Left ventricle myocardium inferior (tissue), 1 donor: ENCODE measurements around the gene TTLL11. TPM values are rescaled to one million over a fixed set of nuclear protein-coding genes. Genes with fewer than 3 reads are reported as not detected.

Source experiments
- DNase-seq: peaks from one replicate; pipeline ENCODE4 v3.0.0-alpha.2; 2020
- H3K27ac ChIP-seq: fragments of 200-600 bp; replicated peaks from 2 replicates; pipeline ENCODE4 v1.8.0; 2021
- H3K27me3 ChIP-seq: fragments of 200-600 bp; 2 replicates; pipeline ENCODE4 v1.8.0; 2021; ENCODE audit warnings: low read depth
- H3K36me3 ChIP-seq: fragments of 200-600 bp; 2 replicates; pipeline ENCODE4 v1.8.0; 2021
- H3K4me1 ChIP-seq: fragments of 200-600 bp; 2 replicates; pipeline ENCODE4 v1.8.0; 2021
- H3K4me3 ChIP-seq: fragments of 200-600 bp; 2 replicates; pipeline ENCODE4 v1.8.0; 2021; ENCODE audit warnings: mild to moderate bottlenecking, moderate library complexity
- H3K9me3 ChIP-seq: fragments of 200-600 bp; replicated peaks from 2 replicates; pipeline ENCODE4 v1.8.0; 2021
- CTCF ChIP-seq: fragments of 200-600 bp; IDR thresholded peaks from 2 replicates; pipeline ENCODE4 v1.8.0; 2021; ENCODE audit warnings: antibody characterized with exemption, mild to moderate bottlenecking, borderline replicate concordance
- intact Hi-C: fragments of 100-400 bp; cut with micrococcal nuclease; formaldehyde crosslinking; loops from one replicate; pipeline ENCODE4 v1.11.0; 2022
- total RNA-seq: library from RNA; stranded (reverse); fragmentation: NEBNext Ultra II Directional; extraction: Animal tissue kit (Norgen Biotek cat#: 25700); gene quantifications from one replicate; pipeline ENCODE4 v1.2.1, GENCODE V29; 2021
- donor health status: DM: no; HTN: yes; CAD: no; lungs with severe emphysema.

Gene TTLL11
- total RNA-seq, 1 donor from 2014 or later, result 7.3 TPM

- TF ChIP-seq CTCF, result no peak
- no peak overlapping the region for H3K4me3 ChIP-seq
- peaks cover 84% of the 10 kb centered on the region for H3K36me3 ChIP-seq
- intact Hi-C loops, result no loop called here
- H3K27ac ChIP-seq, result no peak overlapping the region
- H3K27me3 ChIP-seq, result no peaks in the 10 kb centered on the region
- peaks cover 6% of the 10 kb centered on the region for H3K9me3 ChIP-seq
- peak; percentile 12 for DNase-seq
- H3K4me1 ChIP-seq, result peaks cover 91% of the 10 kb centered on the region
These were observed 316.9 kb downstream of the TTLL11 start for GRCh38 chr9:121776001-121776738.

DNA sequence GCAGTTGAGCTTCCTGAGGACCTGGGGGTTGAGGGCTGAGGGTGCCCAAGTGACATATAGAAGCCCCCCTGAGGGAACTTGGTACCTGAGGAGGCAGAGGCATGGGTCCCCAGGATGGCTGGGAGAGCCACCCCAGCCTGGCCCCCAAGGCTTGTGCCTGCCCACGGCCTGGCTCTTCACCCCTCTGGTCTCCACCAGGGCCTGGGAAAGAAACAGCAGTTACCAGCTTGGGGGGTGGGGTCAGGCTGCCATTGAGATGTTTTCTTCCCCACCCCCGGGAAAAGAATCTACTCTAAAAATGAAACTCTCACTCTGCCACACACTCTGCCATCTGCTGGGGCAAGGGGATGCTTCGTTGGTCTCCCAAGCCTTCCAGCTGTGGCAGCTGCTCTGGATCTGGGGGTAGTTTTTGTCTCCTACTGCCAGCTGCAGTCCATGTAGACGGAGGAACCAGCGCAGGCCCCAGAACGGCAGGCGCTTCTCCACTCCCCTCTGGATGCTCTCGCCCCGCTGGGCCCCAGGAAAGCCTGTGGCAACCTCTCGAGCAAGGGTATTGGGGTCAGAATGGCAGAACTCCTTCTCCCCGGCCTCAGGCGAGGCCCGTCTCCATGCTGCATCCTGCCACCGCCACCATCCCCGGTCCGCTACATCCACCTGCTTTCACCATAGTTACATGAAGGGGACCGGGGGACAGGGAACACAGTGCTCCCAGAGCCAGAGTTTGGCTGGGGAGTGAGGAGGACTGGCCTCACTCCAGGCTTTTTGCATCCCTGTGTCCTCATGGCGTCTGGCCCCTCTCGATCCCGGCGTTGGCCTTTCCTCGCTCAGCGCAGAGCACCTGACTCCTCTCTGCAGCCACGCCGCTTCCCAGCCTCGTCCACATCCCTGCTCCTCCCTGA, 318.1 kb downstream of the TTLL11 start:
- intact Hi-C loops, result no loop called here
- no peak for TF ChIP-seq CTCF
- DNase-seq, result peak; percentile 15
- Histone ChIP-seq H3K4me1 (peaks cover 88% of the 10 kb centered on the region), H3K9me3 (peaks cover 6% of the 10 kb centered on the region), H3K27me3 (no peaks in the 10 kb centered on the region), H3K27ac (peak overlapping the region; percentile 8), H3K4me3 (no peak overlapping the region), H3K36me3 (peaks cover 85% of the 10 kb centered on the region)

DNA sequence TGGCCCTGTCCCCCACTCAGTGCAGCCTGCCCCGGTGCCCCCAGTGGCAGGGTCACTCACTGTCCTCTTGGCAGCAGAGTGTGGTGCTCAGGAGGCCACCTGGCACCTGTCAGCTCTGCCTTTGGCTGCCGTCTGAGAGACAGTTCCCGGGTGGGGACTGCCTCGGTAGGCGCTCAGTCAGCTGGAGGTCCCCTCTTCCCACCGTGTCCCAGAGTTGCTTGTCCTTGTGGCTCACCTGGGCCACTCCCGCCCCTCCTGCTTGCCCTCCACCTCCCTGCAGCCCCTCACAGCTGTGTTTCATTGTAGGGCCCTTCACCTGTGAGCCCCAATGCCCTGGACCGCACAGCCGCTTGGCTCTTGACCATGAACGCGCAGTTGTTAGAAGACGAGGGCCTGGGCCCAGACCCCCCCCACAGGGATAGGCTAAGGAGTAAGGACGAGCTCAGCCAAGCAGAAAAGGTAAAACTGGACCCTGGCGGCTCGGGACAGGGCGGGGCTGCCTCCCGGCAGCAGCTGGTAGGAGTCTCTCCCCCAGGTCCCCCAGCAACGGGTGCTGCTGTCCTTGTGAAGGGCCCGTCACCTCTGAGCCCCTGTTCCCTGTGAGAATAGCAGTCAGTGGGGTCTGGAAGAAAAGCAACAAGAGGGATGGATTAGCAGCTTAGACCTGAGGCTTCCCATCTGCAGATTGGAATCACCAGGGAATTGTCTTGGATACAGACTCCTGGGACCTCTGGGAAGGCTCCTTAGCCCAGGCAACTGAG, 319.0 kb downstream of the TTLL11 start:
- TF ChIP-seq CTCF, result no peak
- peak; percentile 11 for DNase-seq
- H3K27ac ChIP-seq, result peak overlapping the region; percentile 8
- H3K4me1 ChIP-seq, result peaks cover 80% of the 10 kb centered on the region
- no peaks in the 10 kb centered on the region for H3K27me3 ChIP-seq
- peaks cover 93% of the 10 kb centered on the region for H3K36me3 ChIP-seq
- intact Hi-C loops, result no loop called here
- H3K4me3 ChIP-seq, result no peak overlapping the region
- H3K9me3 ChIP-seq, result peaks cover 6% of the 10 kb centered on the region

GRCh38 chr9:121773286-121773953, 319.7 kb downstream of the TTLL11 start:
- DNase-seq, result peak; percentile 7
- peak overlapping the region; percentile 77 for H3K27ac ChIP-seq
- H3K27me3 ChIP-seq, result no peaks in the 10 kb centered on the region
- H3K4me1 ChIP-seq, result peaks cover 72% of the 10 kb centered on the region
- TF ChIP-seq CTCF, result no peak
- H3K4me3 ChIP-seq, result no peak overlapping the region
- peaks cover 98% of the 10 kb centered on the region for H3K36me3 ChIP-seq
- peaks cover 6% of the 10 kb centered on the region for H3K9me3 ChIP-seq
- intact Hi-C loops, result no loop called here
